Measurements from ENCODE around the gene PLXNA4.

The PLXNA4 gene

DNA sequence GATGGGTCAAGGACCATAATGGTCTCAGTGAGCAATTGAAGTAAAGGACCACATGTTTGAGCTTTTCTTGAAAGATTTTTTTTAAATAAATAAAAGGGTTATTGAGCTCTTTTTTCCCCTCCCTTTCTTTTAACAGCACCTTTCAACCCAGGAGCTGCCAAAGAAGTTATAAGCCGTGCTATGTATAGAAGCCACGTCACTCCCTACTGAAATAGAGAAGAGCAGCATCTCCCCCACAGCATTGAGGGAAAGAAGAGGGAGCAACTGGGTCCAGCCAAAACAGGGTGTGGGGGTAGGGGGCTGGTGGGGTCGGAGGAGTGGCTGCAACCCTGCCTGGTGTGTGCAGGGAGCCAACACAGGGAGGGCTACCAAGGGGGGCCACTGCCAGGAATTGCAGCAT lies 227.2 kb downstream of the PLXNA4 start:
- TF ChIP-seq REST (IDR thresholded peaks at IDR 0.05; ENCODE audit: insufficient read depth in 1 of 2, low read depth in 2 of 2, low read length in 2 of 2) (peak in 1 of 2 experiments; percentile 33; a peak in 1 of 4 replicates), POLR2AphosphoS5 (IDR thresholded peaks at IDR 0.05; ENCODE audit: low read depth, low read length) (no peak)

DNA sequence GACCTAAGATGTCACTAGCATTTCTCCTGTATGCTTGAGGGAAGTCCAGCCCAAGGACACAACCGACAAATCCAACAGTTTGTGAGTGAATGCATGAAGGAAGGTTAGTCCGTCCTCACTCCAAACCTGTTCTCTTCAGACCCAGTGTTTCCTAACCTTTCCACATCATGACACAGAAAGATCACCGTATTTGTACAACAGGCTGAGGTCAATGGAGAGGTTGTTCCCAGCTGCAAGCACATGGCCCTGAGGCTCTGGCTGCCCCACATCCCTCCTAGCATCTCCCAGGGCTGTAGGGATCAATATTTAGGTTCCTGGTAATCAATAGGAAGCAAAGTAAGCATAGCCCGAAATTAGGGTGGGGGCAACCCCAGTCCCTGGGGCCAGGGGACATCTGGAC lies 227.9 kb downstream of the PLXNA4 start:
- TF ChIP-seq TAF1 (IDR thresholded peaks at IDR 0.05; ENCODE audit: borderline replicate concordance, insufficient read depth, low read length) (no peak), FOXP2 (optimal IDR thresholded peaks at IDR 0.05; ENCODE audit: borderline replicate concordance, extremely low read depth, extremely low read length, insufficient read depth) (no peak), SIN3A (IDR thresholded peaks at IDR 0.05; ENCODE audit: borderline replicate concordance, insufficient read depth, low read length) (no peak), REST (IDR thresholded peaks at IDR 0.05; ENCODE audit: insufficient read depth in 1 of 2, low read depth in 2 of 2, low read length in 2 of 2) (no peak), POLR2AphosphoS5 (IDR thresholded peaks at IDR 0.05; ENCODE audit: low read depth, low read length) (no peak)

- TF ChIP-seq SIN3A (IDR thresholded peaks at IDR 0.05; ENCODE audit: borderline replicate concordance, insufficient read depth, low read length) = no peak
- no peak for TF ChIP-seq FOXP2 (optimal IDR thresholded peaks at IDR 0.05; ENCODE audit: borderline replicate concordance, extremely low read depth, extremely low read length, insufficient read depth)
- TF ChIP-seq REST (IDR thresholded peaks at IDR 0.05; ENCODE audit: insufficient read depth in 1 of 2, low read depth in 2 of 2, low read length in 2 of 2) = no peak
- TF ChIP-seq POLR2AphosphoS5 (IDR thresholded peaks at IDR 0.05; ENCODE audit: low read depth, low read length) = no peak
- TF ChIP-seq TAF1 (IDR thresholded peaks at IDR 0.05; ENCODE audit: borderline replicate concordance, insufficient read depth, low read length) = no peak
These were observed 228.4 kb downstream of the PLXNA4 start for GRCh38 chr7:132347858-132348257.

- TF ChIP-seq TAF1 (IDR thresholded peaks at IDR 0.05; ENCODE audit: borderline replicate concordance, insufficient read depth, low read length) (no peak), FOXP2 (optimal IDR thresholded peaks at IDR 0.05; ENCODE audit: borderline replicate concordance, extremely low read depth, extremely low read length, insufficient read depth) (no peak), REST (IDR thresholded peaks at IDR 0.05; ENCODE audit: insufficient read depth in 1 of 2, low read depth in 2 of 2, low read length in 2 of 2) (no peak), SIN3A (IDR thresholded peaks at IDR 0.05; ENCODE audit: borderline replicate concordance, insufficient read depth, low read length) (no peak), POLR2AphosphoS5 (IDR thresholded peaks at IDR 0.05; ENCODE audit: low read depth, low read length) (no peak)
These were observed 229.1 kb downstream of the PLXNA4 start for GRCh38 chr7:132347123-132347522.

DNA sequence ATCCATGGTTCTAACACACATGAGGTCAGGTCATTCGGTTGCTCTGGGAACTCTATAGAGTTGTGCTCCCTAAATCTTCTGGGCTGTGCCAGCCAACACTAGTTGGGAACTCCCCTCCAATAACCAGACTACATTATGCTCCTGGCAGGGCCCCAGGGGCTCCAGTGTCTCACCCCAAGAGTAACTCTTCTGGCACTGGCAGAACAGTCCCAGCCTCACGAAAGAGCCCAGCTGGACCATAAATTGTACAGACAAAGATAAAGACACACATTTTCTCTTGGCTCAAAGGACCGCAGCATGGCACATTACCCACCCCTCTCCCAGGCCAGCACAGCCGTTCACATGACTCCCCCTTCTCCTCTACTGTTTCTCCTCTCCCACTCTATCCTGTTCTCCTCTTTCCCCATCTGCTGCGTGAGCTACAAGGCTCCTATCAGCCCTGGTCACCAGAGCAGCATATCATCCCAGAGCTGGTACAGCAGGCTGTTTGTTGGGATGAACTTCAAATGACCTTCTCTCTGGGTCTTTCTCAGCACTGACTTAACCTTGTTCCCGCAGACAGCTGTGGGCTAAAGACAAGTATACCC lies 230.6 kb downstream of the PLXNA4 start:
- TF ChIP-seq FOXP2 (optimal IDR thresholded peaks at IDR 0.05; ENCODE audit: borderline replicate concordance, extremely low read depth, extremely low read length, insufficient read depth) (no peak), REST (IDR thresholded peaks at IDR 0.05; ENCODE audit: insufficient read depth in 1 of 2, low read depth in 2 of 2, low read length in 2 of 2) (no peak), TAF1 (IDR thresholded peaks at IDR 0.05; ENCODE audit: borderline replicate concordance, insufficient read depth, low read length) (no peak), POLR2AphosphoS5 (IDR thresholded peaks at IDR 0.05; ENCODE audit: low read depth, low read length) (no peak), SIN3A (IDR thresholded peaks at IDR 0.05; ENCODE audit: borderline replicate concordance, insufficient read depth, low read length) (no peak)
